Measurements from ENCODE around the gene KCNQ1.

DNA sequence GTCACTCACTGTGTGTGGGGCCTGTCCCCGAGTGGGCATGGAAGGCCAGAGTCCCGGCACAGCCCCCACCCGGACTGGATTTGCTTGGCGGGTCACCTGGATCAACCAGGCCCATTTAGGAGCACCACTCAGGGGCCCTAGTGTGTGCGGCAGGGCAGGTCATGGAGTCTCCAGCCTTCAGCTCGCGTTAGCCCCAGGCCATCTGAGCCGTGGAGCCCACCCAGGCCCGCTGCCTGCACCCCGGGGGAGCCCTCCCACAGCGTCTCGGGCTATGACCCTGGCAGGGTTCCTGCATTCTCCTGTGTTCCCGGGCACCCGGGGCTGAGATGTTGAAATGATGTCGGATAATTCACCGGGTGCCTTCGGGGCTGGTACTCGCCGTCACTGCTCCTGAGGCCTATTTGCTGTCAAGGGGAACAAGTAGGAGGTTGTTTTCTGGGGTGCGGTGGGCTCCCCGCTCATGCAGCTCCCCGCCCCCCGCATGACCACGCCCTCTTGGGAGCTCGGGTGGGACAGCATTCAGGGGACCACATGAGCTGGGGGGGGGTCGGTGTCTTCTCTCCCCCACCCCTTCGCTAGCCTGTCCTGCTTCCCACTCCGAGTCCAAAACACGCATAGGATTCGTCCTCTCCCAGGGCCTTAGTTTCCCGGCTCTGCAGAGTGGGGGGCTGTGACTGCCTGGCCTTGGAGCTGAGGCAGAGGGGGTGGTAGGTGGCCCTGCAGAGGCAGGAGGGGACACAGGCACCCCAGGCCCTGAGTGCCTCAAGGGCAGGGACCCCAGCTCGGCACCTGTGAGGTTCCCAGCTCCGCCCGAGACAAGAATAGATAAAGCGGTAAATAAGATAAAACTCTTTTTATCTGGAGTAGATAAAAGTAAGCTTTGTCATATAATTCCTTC is 77.2 kb downstream of the KCNQ1 start:
- TF ChIP-seq, protein P1, sequence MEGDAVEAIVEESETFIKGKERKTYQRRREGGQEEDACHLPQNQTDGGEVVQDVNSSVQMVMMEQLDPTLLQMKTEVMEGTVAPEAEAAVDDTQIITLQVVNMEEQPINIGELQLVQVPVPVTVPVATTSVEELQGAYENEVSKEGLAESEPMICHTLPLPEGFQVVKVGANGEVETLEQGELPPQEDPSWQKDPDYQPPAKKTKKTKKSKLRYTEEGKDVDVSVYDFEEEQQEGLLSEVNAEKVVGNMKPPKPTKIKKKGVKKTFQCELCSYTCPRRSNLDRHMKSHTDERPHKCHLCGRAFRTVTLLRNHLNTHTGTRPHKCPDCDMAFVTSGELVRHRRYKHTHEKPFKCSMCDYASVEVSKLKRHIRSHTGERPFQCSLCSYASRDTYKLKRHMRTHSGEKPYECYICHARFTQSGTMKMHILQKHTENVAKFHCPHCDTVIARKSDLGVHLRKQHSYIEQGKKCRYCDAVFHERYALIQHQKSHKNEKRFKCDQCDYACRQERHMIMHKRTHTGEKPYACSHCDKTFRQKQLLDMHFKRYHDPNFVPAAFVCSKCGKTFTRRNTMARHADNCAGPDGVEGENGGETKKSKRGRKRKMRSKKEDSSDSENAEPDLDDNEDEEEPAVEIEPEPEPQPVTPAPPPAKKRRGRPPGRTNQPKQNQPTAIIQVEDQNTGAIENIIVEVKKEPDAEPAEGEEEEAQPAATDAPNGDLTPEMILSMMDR (IDR thresholded peaks at IDR 0.05 in 2 of 3, conservative IDR thresholded peaks at IDR 0.05 in 1 of 3; ENCODE audit: borderline replicate concordance in 1 of 3, insufficient read depth in 1 of 3, low read depth in 2 of 3, low read length in 2 of 3): no peak
- no peak for TF ChIP-seq SP1 (IDR thresholded peaks at IDR 0.05; ENCODE audit: low read depth)
- TF ChIP-seq, protein P2, sequence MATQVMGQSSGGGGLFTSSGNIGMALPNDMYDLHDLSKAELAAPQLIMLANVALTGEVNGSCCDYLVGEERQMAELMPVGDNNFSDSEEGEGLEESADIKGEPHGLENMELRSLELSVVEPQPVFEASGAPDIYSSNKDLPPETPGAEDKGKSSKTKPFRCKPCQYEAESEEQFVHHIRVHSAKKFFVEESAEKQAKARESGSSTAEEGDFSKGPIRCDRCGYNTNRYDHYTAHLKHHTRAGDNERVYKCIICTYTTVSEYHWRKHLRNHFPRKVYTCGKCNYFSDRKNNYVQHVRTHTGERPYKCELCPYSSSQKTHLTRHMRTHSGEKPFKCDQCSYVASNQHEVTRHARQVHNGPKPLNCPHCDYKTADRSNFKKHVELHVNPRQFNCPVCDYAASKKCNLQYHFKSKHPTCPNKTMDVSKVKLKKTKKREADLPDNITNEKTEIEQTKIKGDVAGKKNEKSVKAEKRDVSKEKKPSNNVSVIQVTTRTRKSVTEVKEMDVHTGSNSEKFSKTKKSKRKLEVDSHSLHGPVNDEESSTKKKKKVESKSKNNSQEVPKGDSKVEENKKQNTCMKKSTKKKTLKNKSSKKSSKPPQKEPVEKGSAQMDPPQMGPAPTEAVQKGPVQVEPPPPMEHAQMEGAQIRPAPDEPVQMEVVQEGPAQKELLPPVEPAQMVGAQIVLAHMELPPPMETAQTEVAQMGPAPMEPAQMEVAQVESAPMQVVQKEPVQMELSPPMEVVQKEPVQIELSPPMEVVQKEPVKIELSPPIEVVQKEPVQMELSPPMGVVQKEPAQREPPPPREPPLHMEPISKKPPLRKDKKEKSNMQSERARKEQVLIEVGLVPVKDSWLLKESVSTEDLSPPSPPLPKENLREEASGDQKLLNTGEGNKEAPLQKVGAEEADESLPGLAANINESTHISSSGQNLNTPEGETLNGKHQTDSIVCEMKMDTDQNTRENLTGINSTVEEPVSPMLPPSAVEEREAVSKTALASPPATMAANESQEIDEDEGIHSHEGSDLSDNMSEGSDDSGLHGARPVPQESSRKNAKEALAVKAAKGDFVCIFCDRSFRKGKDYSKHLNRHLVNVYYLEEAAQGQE (IDR thresholded peaks at IDR 0.05; ENCODE audit: low read depth): no peak
- no peak for TF ChIP-seq FOSL1 (IDR thresholded peaks at IDR 0.05; ENCODE audit: low read depth)
- no peak for TF ChIP-seq POLR2A (IDR thresholded peaks at IDR 0.05; ENCODE audit: borderline replicate concordance, extremely low read depth, insufficient read depth, insufficient read length)
- TF ChIP-seq RAD21 (IDR thresholded peaks at IDR 0.05; ENCODE audit: low read depth): no peak
- no peak for TF ChIP-seq TCF7L2 (IDR thresholded peaks at IDR 0.05; ENCODE audit: borderline replicate concordance, extremely low read depth, insufficient read depth, insufficient read length)
- TF ChIP-seq, protein P3, sequence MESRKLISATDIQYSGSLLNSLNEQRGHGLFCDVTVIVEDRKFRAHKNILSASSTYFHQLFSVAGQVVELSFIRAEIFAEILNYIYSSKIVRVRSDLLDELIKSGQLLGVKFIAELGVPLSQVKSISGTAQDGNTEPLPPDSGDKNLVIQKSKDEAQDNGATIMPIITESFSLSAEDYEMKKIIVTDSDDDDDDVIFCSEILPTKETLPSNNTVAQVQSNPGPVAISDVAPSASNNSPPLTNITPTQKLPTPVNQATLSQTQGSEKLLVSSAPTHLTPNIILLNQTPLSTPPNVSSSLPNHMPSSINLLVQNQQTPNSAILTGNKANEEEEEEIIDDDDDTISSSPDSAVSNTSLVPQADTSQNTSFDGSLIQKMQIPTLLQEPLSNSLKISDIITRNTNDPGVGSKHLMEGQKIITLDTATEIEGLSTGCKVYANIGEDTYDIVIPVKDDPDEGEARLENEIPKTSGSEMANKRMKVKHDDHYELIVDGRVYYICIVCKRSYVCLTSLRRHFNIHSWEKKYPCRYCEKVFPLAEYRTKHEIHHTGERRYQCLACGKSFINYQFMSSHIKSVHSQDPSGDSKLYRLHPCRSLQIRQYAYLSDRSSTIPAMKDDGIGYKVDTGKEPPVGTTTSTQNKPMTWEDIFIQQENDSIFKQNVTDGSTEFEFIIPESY (IDR thresholded peaks at IDR 0.05; ENCODE audit: extremely low read depth, insufficient replicate concordance, low read length): no peak
- no peak for TF ChIP-seq EGR1 (IDR thresholded peaks at IDR 0.05; ENCODE audit: low read depth)
- TF ChIP-seq CBX3 (IDR thresholded peaks at IDR 0.05; ENCODE audit: low read depth): no peak
